ENCODE results near the gene SH3GL1.

DNA sequence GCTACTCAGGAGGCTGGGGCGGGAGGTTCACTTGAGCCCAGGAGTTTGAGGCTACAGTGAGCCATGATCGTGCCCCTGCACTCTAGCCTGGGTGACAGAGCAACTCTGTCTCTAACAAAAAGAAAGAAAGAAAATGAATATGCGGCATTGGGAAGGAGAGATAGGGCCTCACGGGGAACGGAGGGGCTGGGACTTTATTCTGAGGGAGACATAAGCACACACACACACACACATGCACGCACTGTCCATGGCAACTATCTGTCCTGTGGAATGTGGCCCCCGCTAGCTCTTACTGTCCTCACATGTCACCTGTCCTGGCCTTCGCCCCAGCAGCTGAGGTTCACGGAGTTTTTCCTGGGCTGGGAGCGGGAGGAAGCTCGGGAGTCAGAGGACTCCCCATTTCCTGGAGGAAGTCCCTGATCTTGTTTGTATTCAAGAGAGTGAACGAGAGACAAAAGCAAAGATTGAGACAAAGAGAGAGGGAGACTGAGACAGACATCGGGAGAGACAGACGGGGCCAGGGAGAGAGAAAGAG lies 62.4 kb downstream of the SH3GL1 start:
- TF ChIP-seq POLR2A (IDR thresholded peaks at IDR 0.05; ENCODE audit: low read depth, low read length) (no peak), TAF1 (IDR thresholded peaks at IDR 0.05; ENCODE audit: borderline replicate concordance, low read depth, low read length) (no peak), POLR2AphosphoS5 (IDR thresholded peaks at IDR 0.05; ENCODE audit: low read depth, low read length) (no peak)
